OCI-LY1 (cell line): ENCODE data around the gene EMC8.

Source experiments
- CTCF ChIP-seq: fragments of 200-600 bp; sonication (generic), shearing (Covaris generic); IDR thresholded peaks from 2 replicates; pipeline ENCODE4 v1.5.1; 2017; ENCODE audit warnings: mild to moderate bottlenecking, antibody characterized with exemption, low read length, moderate library complexity, mixed read lengths
- EZH2 ChIP-seq: fragments of 200-600 bp; sonication (generic), shearing (Covaris generic); IDR thresholded peaks from 2 replicates; pipeline ENCODE4 v1.8.0; 2017; ENCODE audit warnings: borderline replicate concordance, mixed run types, mild to moderate bottlenecking, antibody characterized with exemption, low read length, moderate library complexity, mixed read lengths

- TF ChIP-seq CTCF (no peak), EZH2 (no peak)
Observed at GRCh38 chr16:85820604-85821372, 21.4 kb upstream of the EMC8 start.
